Measurements from ENCODE around the gene CTTNBP2NL. TPM values are rescaled to one million over a fixed set of nuclear protein-coding genes. Genes with fewer than 3 reads are reported as not detected.

Gene CTTNBP2NL
- total and polyA plus RNA-seq, 2 of the 4 experiments (the other 2 are of a cell fraction) = 12.4 to 22.0 TPM

- H2BK20ac ChIP-seq (ENCODE audit: low read depth, low read length) = no peak within 1 kb of the TSS
- H3K23ac ChIP-seq (ENCODE audit: low read depth, low read length) = 0 out of 2 replicates have a peak within 1 kb of the TSS, but pooled peaks have one; percentile 47
- H4K8ac ChIP-seq (ENCODE audit: low read depth in 2 of 2, low read length in 2 of 2) = no peak within 1 kb of the TSS
- H3K27ac ChIP-seq (ENCODE audit: insufficient read depth, low read length) = no peak within 1 kb of the TSS
- TF ChIP-seq MAFK (IDR thresholded peaks at IDR 0.05; ENCODE audit: low read depth, low read length) (no peak), BHLHE40 (IDR thresholded peaks at IDR 0.05; ENCODE audit: low read depth, low read length) (no peak)
- H4K5ac ChIP-seq (ENCODE audit: low read depth, low read length) = no peak within 1 kb of the TSS
- WGBS, 2 experiments (ENCODE audit: extremely low coverage in 2 of 2, insufficient read length in 1 of 2) = 2% methylated on average over 38 of the region's 69 CpGs; no CpG with 5 or more reads in 1 of the 2 experiments
- POLR2A ChIA-PET (ENCODE audit: unreplicated experiment) = interaction anchor here (0.6 kb wide), 1 partner anchor 16 kb away, joined by 3 read pairs; no protein-coding TSS in a partner anchor
- peaks cover 8% of the 10 kb centered on the region; the same call in 1 of the 2 replicates for H3K9me1 ChIP-seq (ENCODE audit: insufficient read depth, low read length)
- peaks cover 49% of the 10 kb centered on the region for H3K27me3 ChIP-seq (ENCODE audit: control insufficient read depth, insufficient read depth, low read length)
- peak within 1 kb of the TSS; percentile 69 for H3K4me2 ChIP-seq (ENCODE audit: low read depth, low read length)
- H3K36me3 ChIP-seq (ENCODE audit: control insufficient read depth, insufficient read depth, low read length) = no peaks in the 10 kb centered on the region
- H3K9me3 ChIP-seq (ENCODE audit: control insufficient read depth, insufficient read depth, low read length) = peaks cover 4% of the 10 kb centered on the region; the same call in 1 of the 2 replicates
- 0 out of 2 replicates have a peak, but pooled peaks cover under 1% of the 10 kb centered on the region for H4K20me1 ChIP-seq (ENCODE audit: insufficient read depth, low read length)
- H2BK5ac ChIP-seq (ENCODE audit: low read depth, low read length, poor library complexity, severe bottlenecking) = no peak within 1 kb of the TSS
- no peak within 1 kb of the TSS for H4K91ac ChIP-seq (ENCODE audit: insufficient read depth, low read depth, low read length)
- no peak within 1 kb of the TSS for H2BK15ac ChIP-seq (ENCODE audit: low read depth, low read length)
- intact Hi-C loops (cut with micrococcal nuclease) = no loop called here
- in situ Hi-C loops (cut with MboI; ENCODE audit: low sequenced_read_pairs) = loop anchor here (10.0 kb wide), 1 partner anchor 196 kb away; the partner anchor contains the start of gene RHOC
- H3K18ac ChIP-seq (ENCODE audit: low read depth, low read length) = no peak within 1 kb of the TSS; the same call in 1 of the 2 replicates
- no TSS peak for BruUV-seq (replicated peaks)
- H3K9ac ChIP-seq (ENCODE audit: low read depth, low read length) = peak within 1 kb of the TSS; percentile 39; the same call in 1 of the 2 replicates
- peak within 1 kb of the TSS; percentile 35; the same call in 1 of the 2 replicates for H2AK5ac ChIP-seq (ENCODE audit: low read depth, low read length)
- H2BK120ac ChIP-seq (ENCODE audit: low read depth, low read length) = peak within 1 kb of the TSS; percentile 0; the same call in 1 of the 2 replicates
- H2AK9ac ChIP-seq (replicated peaks; ENCODE audit: low read depth, low read length, poor library complexity) = peak within 1 kb of the TSS; percentile 30
- peak within 1 kb of the TSS; percentile 24 for H3K4me3 ChIP-seq (ENCODE audit: insufficient read depth, low read depth, low read length)
- dilution Hi-C loops (cut with HindIII; ENCODE audit: low sequenced_read_pairs, unreplicated experiment) = no loop called here
- CTCF ChIA-PET = no interaction called here
- peak; percentile 39 for ATAC-seq (ENCODE audit: low read depth)
- H3K4ac ChIP-seq (ENCODE audit: low read depth, low read length) = no peak within 1 kb of the TSS; the same call in 1 of the 2 replicates
- peak within 1 kb of the TSS; percentile 86 for H2AFZ ChIP-seq (replicated peaks; ENCODE audit: low read length, poor library complexity)
- no peak within 1 kb of the TSS for H3K56ac ChIP-seq (ENCODE audit: extremely low read depth, insufficient read depth, low read length)
- H3K4me1 ChIP-seq (ENCODE audit: control insufficient read depth, insufficient read depth, low read length) = peaks cover 9% of the 10 kb centered on the region; the same call in 1 of the 2 replicates
- H3K14ac ChIP-seq (replicated peaks; ENCODE audit: low read depth, low read length) = no peak within 1 kb of the TSS
- no peak for DNase-seq
- no peaks in the 10 kb centered on the region for H3K79me1 ChIP-seq (ENCODE audit: low read depth in 1 of 2, low read length in 2 of 2)
Measured at GRCh38 chr1:112508278-112509004, 112.4 kb downstream of the CTTNBP2NL start, which contains the start of gene WNT2B. Gene WNT2B (plus strand): TSS chr1:112508965. CDS start chr1:112509263, 298 bp downstream.
